Erythroblast (primary cell): ENCODE data around the gene PMCH.

ENCODE experiments used
- GATA1 ChIP-seq: IDR thresholded peaks from 2 replicates; pipeline ENCODE4 v1.6.1; 2011; ENCODE audit warnings: low read depth, mild to moderate bottlenecking, control low read depth, low read length, moderate library complexity
- POLR2A ChIP-seq: IDR thresholded peaks from 2 replicates; pipeline ENCODE4 v1.6.1; 2011; ENCODE audit warnings: mild to moderate bottlenecking, low read length

GRCh38 chr12:102202556-102202955, 4.9 kb upstream of the PMCH start:
- TF ChIP-seq GATA1, result no peak
- no peak for TF ChIP-seq POLR2A
